Stomach smooth muscle (tissue), 2 donors: ENCODE results near the gene CLIP3.
A peak's percentile ranks its signal among the peaks of the same experiment; 100 is the strongest.

Experiments used
- H3K27ac ChIP-seq: one replicate; pipeline ENCODE4 v1.7.0; 2013; ENCODE audit warnings: mild to moderate bottlenecking, low read length, inconsistent platforms
- H3K27me3 ChIP-seq, 2 donors: one replicate each; pipeline ENCODE4 v1.7.0; 2013; ENCODE audit warnings: low read length in 2 of 2; ENCODE audit not compliant: insufficient read depth in 2 of 2, control insufficient read depth in 1 of 2
- H3K36me3 ChIP-seq, 2 donors: one replicate each; pipeline ENCODE4 v1.7.0; 2013; ENCODE audit warnings: low read length in 2 of 2; ENCODE audit not compliant: control insufficient read depth in 2 of 2, insufficient read depth in 2 of 2
- H3K4me1 ChIP-seq: one replicate; pipeline ENCODE4 v1.7.0; 2013; ENCODE audit warnings: low read length; ENCODE audit not compliant: control insufficient read depth, insufficient read depth
- H3K4me3 ChIP-seq, 2 donors: one replicate each; pipeline ENCODE4 v1.7.0; 2013; ENCODE audit warnings: low read length in 2 of 2
- H3K9ac ChIP-seq, 2 donors: one replicate each; pipeline ENCODE4 v1.7.0; 2013; ENCODE audit warnings: low read length in 2 of 2, mild to moderate bottlenecking in 1 of 2
- H3K9me3 ChIP-seq, 2 donors: one replicate each; pipeline ENCODE4 v1.7.0; 2013; ENCODE audit warnings: low read length in 2 of 2; ENCODE audit not compliant: control insufficient read depth in 2 of 2
- donor health status: healthy.
- donor health status: Pancreatic carcinoma.

The CLIP3 gene

DNA sequence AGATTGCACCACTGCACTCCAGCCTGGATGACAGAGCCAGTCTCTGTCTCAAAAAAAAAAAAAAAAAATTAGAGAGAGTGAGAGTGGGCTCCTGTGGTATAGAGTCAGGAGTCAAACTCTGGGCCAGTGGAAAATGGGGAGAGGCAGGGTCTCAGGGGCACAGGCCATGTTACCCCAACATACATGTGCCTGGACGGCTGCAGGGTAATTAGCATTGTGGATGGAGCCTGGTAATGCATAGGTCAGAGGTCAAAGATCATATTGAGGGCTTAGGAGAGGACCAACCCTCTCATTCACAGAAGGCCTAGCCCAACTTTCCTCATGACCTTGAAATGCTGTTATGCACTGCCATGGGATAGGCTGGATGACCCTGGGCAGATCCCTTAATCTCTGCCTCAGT is 7.1 kb downstream of the CLIP3 start:
- H3K4me3 ChIP-seq: no peak overlapping the region
- H3K27me3 ChIP-seq: no peaks in the 10 kb centered on the region
- H3K9me3 ChIP-seq: no peaks in the 10 kb centered on the region
- H3K4me1 ChIP-seq: peaks cover 2% of the 10 kb centered on the region
- no peak overlapping the region for H3K27ac ChIP-seq
- peaks cover 30 to 33% of the 10 kb centered on the region in 2 donors for H3K36me3 ChIP-seq
- no peak overlapping the region for H3K9ac ChIP-seq

DNA sequence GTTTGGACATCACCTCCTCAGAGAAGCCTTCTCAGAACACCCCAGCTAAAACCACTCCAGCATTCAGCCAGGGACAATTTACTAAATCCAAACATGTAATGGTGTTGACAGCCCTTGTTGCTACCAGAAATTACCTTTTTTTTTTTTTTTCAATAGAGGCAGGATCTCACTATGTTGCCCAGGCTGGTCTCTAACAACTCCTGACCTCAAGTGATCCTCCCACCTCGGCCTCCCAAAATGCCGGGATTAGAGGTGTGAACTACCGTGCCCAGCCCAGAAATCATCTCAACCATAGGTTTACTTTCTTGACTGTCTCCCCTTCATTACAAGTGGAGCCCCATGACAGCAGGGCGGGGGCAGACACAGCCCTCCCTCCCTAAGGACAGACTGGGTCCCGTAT is 9.2 kb downstream of the CLIP3 start:
- H3K36me3 ChIP-seq: peaks cover 30 to 41% of the 10 kb centered on the region in 2 donors

DNA sequence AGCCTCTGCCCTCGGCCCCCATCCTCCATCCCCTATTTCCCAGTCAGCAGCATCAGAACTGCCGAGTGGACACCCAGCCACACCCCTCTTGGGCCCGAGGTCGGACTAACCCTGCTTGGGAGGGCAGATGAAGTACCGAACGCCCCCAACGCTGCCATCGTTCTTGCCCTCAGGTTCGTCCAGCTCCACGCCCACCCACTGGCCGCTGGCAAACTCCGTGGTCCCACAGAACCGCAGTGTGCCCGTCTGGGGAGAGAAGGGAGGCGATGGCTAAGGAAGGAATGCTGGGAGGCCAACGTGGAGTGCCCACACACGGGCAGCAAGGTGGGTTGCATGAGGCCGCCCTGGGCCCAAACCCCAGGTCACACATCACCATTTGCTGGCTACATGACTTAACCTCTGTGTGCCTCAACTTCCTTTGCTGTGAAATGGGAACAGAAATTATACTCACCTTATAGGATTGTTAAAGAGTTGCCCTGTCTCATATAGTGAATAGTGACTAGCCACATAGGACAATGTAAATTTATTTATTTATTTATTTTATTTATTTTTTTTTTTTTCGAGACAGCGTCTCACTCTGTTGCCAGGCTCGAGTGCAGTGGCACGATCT is 13.5 kb downstream of the CLIP3 start:
- peaks cover 4% of the 10 kb centered on the region for H3K4me1 ChIP-seq
- no peaks in the 10 kb centered on the region for H3K27me3 ChIP-seq
- no peak overlapping the region for H3K27ac ChIP-seq
- no peaks in the 10 kb centered on the region for H3K9me3 ChIP-seq
- no peak overlapping the region for H3K9ac ChIP-seq
- H3K4me3 ChIP-seq: no peak overlapping the region
- peaks cover 34 to 40% of the 10 kb centered on the region in 2 donors for H3K36me3 ChIP-seq

More for the DNA sequence above, 9.2 kb downstream of the CLIP3 start:
- Histone ChIP-seq H3K4me3 (no peak overlapping the region), H3K9me3 (no peaks in the 10 kb centered on the region), H3K9ac (no peak overlapping the region), H3K4me1 (no peaks in the 10 kb centered on the region), H3K27ac (no peak overlapping the region), H3K27me3 (no peaks in the 10 kb centered on the region)

DNA sequence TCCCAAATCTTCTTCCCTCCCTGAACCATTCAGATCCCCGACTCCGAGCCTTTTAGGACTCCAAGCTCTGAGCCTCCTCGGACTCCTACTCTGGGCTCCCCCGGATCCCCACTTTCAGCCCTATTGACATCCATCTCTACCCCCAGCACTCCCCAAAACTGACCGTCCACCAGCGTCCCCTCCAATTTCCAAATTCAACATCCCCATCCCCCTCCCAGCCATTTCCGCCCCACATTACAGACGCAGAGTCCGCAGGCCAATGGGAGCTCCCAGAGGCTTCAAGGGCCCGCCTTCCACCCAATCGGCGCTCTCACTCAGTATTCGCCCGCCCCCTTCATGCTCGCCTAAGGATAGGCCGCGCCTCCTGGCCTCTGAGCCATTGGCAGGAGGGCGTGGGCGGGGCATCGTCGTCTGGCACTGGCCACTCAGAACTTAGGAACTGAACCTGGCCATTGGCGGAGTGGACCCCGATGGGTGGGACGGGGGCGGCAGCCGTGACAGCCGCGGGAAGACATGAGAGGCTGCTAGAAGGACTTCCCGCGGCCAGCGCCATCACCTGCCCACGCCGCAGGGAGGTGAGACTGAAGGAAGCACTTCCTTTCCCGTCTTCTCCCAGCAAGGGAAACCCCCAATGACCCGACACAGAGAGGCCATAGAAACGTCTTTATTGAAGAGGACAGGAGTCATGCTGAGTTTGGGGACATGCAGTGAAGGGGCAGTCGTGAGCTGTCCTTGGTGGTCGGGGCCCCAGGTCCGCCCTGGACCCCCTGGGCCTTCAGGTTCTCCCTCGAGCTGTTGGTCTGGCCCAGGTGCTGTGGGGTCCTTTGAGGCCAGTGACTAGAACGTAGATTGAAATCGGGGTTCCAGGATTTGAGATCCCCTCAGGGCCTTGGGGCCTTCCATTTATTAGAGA is 18.4 kb downstream of the CLIP3 start, which contains the start of gene ALKBH6:
TSS of gene ALKBH6 (minus strand) at position 202 of the 913 bp plus-strand sequence. CDS start 816 bp downstream, outside the sequence.
- Histone ChIP-seq H3K4me3 (peak within 1 kb of the TSS; percentile 85 to 88), H3K36me3 (peaks cover 18 to 25% of the 10 kb centered on the region in 2 donors), H3K9ac (peak within 1 kb of the TSS; percentile 80 to 95), H3K4me1 (peaks cover 19% of the 10 kb centered on the region), H3K27me3 (no peaks in the 10 kb centered on the region), H3K27ac (peak within 1 kb of the TSS; percentile 83), H3K9me3 (no peaks in the 10 kb centered on the region)

DNA sequence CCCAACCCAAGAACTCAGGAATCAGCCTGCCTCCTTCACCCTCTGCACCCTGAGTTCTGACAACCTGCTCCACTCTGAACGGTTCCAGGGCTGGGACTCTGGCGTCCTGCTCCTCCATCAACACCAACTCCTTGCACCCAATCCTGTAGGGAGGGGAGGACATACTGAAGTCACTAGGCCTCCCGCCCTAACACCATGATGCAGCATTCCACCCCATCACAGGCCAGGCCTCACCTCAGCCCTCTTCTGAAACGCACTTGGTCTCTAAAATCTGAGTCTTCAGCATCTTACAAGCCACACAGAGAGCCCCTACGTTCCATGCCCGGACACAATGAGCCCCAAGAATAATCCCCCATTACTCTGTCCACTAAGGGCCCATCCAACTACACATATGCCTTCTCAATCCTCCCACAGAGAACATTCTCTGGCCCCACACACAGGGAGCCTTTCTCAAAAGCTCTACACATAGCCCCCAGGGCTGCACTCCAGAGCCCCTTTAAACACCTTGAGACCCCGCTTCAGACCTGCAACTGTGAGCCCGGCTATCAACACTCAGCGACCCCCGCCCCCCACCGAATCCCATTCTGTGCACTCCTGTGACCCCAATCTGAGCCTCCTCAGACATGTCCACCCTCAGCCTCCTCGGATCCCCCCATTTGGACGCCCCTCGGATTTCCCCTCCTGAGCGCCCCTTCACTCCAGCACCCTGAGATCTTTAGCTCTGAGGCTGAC is 19.2 kb downstream of the CLIP3 start:
- peak overlapping the region; percentile 80 to 95 for H3K9ac ChIP-seq
- H3K4me3 ChIP-seq: peak overlapping the region; percentile 85 to 88
- peak overlapping the region; percentile 83 for H3K27ac ChIP-seq
- no peaks in the 10 kb centered on the region for H3K9me3 ChIP-seq
- no peaks in the 10 kb centered on the region for H3K27me3 ChIP-seq
- peaks cover 17 to 18% of the 10 kb centered on the region in 2 donors for H3K36me3 ChIP-seq
- peaks cover 26% of the 10 kb centered on the region for H3K4me1 ChIP-seq

DNA sequence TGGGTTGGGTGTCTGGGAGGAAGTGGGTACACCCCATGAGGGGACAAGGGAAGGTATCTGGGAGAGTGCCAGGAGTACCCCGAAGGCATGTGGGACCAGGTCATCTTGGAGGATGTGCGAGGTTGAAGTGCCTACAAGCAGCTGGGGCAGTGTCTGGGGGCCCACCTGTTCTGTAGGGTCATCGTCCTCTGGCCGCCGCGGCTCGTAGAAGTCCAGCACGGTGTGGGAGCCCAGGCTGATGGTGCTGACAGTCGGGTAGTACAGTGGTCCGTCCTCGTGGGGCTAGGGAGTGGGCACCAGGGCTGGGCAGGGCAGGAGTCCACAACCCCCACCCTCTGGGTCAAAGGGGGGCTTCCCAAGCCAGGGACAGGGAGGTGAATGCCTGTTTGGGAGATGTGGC is 22.3 kb downstream of the CLIP3 start:
- H3K4me3 ChIP-seq: no peak overlapping the region

DNA sequence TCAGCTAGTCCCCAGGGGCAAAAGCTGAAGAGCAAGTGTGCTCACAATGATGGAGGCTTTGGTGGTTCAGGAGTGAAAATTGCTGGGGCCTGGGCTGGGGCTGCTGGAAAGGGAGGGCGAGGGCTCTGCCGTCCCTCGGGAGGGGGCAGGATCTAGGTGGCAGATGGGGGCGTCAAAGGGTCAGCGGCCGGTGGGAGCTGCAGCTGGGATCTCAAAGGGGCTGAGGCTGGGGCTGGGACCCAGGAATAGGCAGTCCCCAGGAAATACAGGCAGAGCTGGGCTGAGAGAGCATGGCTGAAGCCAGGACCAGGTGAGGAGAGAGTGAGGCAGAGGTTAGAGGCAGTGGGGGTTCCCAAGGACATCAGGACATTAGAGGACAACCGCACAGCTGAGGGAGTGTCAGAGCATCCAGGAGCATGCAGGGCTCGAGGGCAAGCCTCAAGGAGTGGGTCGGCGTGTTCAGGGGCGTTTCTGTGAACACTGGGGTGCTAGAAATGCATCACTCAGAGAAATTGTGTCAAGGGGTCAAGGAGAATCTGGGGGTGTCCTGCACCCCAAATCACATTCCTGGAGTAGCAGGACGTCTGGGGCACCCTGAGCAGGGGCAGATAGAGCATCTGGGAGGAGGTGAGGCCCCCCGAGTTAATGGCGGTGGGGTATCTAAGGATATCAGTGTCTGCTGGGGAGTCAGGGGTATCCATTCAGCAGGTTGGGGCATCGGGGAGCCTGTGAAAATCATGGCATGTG is 22.9 kb downstream of the CLIP3 start:
- Histone ChIP-seq H3K4me3 (peak overlapping the region; percentile 49 to 66), H3K9ac (peak overlapping the region; percentile 62 to 66), H3K36me3 (no peaks in the 10 kb centered on the region), H3K9me3 (no peaks in the 10 kb centered on the region), H3K27ac (peak overlapping the region; percentile 49), H3K27me3 (no peaks in the 10 kb centered on the region), H3K4me1 (peaks cover 31% of the 10 kb centered on the region)

More for the DNA sequence above, 22.3 kb downstream of the CLIP3 start:
- H3K27me3 ChIP-seq: no peaks in the 10 kb centered on the region
- H3K9ac ChIP-seq: no peak overlapping the region
- H3K9me3 ChIP-seq: no peaks in the 10 kb centered on the region
- H3K36me3 ChIP-seq: peaks cover 0 to 1% of the 10 kb centered on the region in 2 donors
- peaks cover 31% of the 10 kb centered on the region for H3K4me1 ChIP-seq
- peak overlapping the region; percentile 49 for H3K27ac ChIP-seq

DNA sequence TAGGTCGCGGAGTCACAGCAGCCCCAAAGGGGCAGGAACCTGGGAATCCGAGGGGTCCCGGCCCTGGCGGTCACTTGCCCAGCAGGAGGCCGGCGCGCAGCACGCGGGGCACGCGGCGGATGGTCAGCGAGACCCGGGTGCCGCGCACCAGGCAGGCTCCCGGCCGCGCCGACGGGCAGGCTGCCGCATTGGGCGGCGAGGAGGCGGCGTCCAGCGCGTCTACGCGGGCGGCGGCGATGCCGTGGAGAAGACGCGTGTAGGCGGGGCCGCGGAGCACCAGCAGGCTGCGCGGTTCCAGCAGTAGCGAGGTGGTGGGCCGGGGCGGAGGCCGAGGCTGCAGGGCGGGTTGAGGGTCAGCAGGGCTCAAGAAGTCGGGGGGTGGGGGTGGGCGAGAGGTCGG is 23.5 kb downstream of the CLIP3 start:
- no peaks in the 10 kb centered on the region for H3K36me3 ChIP-seq
- H3K27ac ChIP-seq: peak overlapping the region; percentile 49
- no peaks in the 10 kb centered on the region for H3K27me3 ChIP-seq
- H3K9me3 ChIP-seq: no peaks in the 10 kb centered on the region
- H3K4me1 ChIP-seq: peaks cover 26% of the 10 kb centered on the region
- H3K9ac ChIP-seq: peak overlapping the region; percentile 62 to 70
- H3K4me3 ChIP-seq: peak overlapping the region; percentile 49 to 66

DNA sequence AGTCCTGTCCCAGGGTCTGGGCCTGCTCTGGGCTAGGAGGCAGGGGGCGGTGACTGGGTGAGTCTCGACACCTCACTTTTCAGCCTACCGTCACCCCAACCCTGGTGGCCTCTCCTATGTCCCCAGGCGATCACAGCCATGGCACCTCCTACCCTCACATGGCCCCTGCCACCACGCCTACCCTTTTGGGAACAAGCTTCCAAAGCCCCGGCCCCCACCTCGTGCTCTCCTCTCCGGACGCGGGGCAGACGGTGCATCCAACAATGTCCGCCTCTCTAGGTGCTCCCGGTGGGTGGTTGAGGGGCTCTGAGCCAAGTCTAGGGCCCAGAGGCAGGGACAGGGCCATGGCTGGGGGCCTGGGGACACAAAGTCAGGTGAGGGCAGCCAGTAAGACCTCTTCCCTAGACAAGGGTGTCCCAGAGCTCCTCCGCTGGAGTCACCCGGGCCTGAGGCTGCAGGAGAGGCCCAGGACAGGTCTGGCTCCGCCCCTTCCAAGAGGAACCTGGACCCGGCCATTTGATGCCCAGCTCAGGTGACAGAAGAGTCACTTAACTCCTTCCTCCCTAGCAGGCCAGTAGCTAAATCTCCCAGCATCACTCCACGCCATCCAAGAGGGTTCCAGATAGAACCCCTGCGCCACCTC is 24.2 kb downstream of the CLIP3 start, which contains the start of gene SYNE4:
TSS of gene SYNE4 (minus strand) at position 478 of the 643 bp plus-strand sequence. CDS start at position 346, 132 bp downstream.
- Histone ChIP-seq H3K9ac (peak within 1 kb of the TSS; percentile 62 to 70), H3K27ac (peak within 1 kb of the TSS; percentile 49)

More for the DNA sequence above, 24.2 kb downstream of the CLIP3 start, which contains the start of gene SYNE4:
- Histone ChIP-seq H3K4me3 (peak within 1 kb of the TSS; percentile 49 to 66), H3K27me3 (no peaks in the 10 kb centered on the region), H3K4me1 (peaks cover 25% of the 10 kb centered on the region), H3K36me3 (no peaks in the 10 kb centered on the region), H3K9me3 (no peaks in the 10 kb centered on the region)
